PC-3 (cell line): ENCODE measurements around the gene NTN1.

ENCODE experiments used
- CTCF ChIP-seq: fragments of 300-600 bp; sonication (generic); conservative IDR thresholded peaks from 2 replicates; pipeline ENCODE4 v1.5.1; 2017; ENCODE audit warnings: antibody characterized with exemption, low read depth, mild to moderate bottlenecking, low read length
- EZH2 ChIP-seq: fragments of 300-600 bp; sonication (generic); IDR thresholded peaks from one replicate; pipeline ENCODE4 v1.6.1; 2017; ENCODE audit warnings: antibody characterized with exemption, mild to moderate bottlenecking, low read length; ENCODE audit not compliant: unreplicated experiment

GRCh38 chr17:9150446-9151090, 129.3 kb downstream of the NTN1 start:
- TF ChIP-seq EZH2: no peak
- TF ChIP-seq CTCF: no peak
